GM12875 (cell line): ENCODE data around the gene PITPNC1.

Experiments
- H3K4me3 ChIP-seq: one replicate; pipeline ENCODE4 v1.5.1; 2011; ENCODE audit warnings: low read depth, low read length, control low read depth
- TF ChIP-seq, protein P1 (sequence below): IDR thresholded peaks from 2 replicates; pipeline ENCODE4 v1.5.1; 2011; ENCODE audit warnings: low read depth, mild to moderate bottlenecking, control low read depth, inconsistent platforms, low read length, moderate library complexity, borderline replicate concordance; ENCODE audit not compliant: insufficient read depth

Gene PITPNC1

GRCh38 chr17:67347826-67348225 lies 29.3 kb upstream of the PITPNC1 start:
- H3K4me3 ChIP-seq: no peak overlapping the region
- TF ChIP-seq, protein P1, sequence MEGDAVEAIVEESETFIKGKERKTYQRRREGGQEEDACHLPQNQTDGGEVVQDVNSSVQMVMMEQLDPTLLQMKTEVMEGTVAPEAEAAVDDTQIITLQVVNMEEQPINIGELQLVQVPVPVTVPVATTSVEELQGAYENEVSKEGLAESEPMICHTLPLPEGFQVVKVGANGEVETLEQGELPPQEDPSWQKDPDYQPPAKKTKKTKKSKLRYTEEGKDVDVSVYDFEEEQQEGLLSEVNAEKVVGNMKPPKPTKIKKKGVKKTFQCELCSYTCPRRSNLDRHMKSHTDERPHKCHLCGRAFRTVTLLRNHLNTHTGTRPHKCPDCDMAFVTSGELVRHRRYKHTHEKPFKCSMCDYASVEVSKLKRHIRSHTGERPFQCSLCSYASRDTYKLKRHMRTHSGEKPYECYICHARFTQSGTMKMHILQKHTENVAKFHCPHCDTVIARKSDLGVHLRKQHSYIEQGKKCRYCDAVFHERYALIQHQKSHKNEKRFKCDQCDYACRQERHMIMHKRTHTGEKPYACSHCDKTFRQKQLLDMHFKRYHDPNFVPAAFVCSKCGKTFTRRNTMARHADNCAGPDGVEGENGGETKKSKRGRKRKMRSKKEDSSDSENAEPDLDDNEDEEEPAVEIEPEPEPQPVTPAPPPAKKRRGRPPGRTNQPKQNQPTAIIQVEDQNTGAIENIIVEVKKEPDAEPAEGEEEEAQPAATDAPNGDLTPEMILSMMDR: no peak

DNA sequence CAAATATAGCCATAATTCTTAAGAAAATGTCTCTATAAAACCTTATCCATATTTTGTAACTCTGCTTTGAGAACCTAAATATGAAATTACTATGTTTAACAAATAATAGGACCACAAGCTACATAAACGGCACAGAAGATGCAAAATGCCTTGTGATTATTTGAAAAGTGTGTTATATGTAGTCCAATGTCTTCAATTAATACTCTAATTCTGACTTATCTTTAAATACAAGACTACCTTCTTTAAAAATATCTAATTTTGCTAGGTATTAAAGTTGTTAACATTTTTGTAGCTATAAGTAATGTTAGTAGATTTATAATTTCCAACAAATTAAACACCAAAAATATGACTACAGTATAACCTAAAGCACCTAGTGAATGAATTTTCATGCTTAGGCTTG lies 27.7 kb upstream of the PITPNC1 start:
- TF ChIP-seq, protein P1: no peak
- no peak overlapping the region for H3K4me3 ChIP-seq

- no peak overlapping the region for H3K4me3 ChIP-seq
- TF ChIP-seq, protein P1: no peak
Measured at GRCh38 chr17:67353161-67353560, 23.9 kb upstream of the PITPNC1 start.

DNA sequence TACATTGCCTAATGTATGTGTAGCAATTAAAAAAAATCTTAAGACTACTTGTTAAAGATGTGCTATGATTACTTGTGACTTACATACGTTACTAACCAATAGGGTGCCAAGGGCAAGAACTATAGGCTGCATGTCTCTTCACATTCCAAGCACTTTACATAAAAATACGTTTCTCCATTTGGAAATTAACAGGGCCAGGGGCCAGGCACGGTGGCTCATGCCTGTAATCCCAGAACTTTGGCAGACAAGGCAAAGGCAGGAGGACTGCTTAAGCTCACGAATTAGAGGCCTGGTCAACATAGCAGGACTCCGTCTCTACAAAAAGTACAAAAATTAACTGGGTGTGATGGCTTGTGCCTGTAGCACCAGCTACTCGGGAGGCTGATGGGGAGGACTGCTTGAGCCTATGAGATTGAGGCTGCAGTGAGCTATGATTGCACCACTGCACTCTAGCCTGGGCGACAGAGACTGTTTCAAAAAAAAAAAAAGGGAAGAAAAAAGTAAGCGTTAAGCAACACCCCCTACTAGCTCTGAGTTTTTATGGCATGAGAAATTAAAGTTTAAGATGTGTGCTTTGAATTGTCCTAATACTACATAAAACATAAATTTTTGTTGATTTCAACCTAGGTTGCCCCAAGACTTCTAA lies 23.0 kb upstream of the PITPNC1 start:
- TF ChIP-seq, protein P1: no peak
- no peak overlapping the region for H3K4me3 ChIP-seq

GRCh38 chr17:67358612-67359011 lies 18.5 kb upstream of the PITPNC1 start:
- H3K4me3 ChIP-seq: no peak overlapping the region
- TF ChIP-seq, protein P1: no peak

DNA sequence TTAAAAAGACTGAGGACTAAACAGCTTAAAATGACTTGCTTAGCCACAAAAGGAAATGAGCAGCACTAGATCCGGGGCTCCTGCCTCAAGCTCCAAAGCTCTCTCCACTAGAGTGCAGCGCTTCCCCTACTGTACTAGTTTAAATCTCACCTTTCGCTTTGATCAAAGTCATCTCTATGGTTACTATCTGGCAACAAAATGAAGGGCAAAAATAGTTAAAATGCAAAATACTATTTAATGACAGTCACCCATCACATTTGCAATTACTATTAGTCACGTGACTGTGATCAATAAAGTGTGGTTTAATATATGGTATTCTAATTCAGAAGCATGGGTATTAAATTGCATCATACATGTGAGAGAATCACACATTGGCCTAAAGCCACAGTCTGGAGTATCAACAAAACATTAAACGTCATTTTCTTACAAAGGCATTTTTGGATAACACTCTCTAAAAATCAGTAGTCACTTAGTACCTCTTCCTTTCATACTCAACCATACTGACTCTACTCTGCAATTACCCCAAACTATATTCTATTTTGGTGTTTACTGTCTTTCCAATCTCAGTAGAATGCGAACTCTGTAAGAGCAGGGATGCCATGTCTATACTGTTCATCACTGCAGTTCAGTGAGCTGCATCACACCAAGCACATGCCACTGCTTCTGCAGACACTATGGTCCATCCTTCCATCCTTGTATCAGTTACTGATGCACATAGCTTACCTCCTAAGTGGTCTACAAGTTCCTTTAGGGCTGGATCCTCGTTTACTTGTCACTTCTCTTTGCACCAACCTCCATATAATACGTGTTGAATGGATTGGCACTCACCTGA lies 16.9 kb upstream of the PITPNC1 start:
- H3K4me3 ChIP-seq: no peak overlapping the region
- TF ChIP-seq, protein P1: peak; percentile 22; the same call in 1 of the 2 replicates

DNA sequence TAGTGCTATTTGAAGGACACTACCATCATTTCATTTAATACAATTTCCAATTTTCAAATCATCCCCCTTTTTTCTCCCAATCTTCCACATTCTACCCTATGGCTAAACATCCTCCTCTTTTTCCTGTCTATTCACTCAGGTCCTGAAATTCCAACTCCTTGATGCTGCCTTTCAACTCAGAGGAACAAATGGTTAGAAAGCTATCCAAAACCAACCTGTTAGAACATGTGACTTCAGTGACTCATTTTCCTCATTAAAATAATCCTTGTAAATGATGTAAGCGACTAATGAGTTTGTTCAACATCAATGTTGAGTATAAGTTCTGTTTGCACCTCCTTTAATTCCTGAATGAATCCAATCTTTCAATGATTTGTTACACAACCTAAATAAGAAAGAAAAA lies 16.2 kb upstream of the PITPNC1 start:
- TF ChIP-seq, protein P1: no peak

More for the DNA sequence above, 16.2 kb upstream of the PITPNC1 start:
- no peak overlapping the region for H3K4me3 ChIP-seq
